Keratinocyte (primary cell): ENCODE results near the gene PLEKHA8.

Experiments used
- EZH2 ChIP-seq: IDR thresholded peaks from one replicate; pipeline ENCODE4 v1.6.1; 2012; ENCODE audit warnings: inconsistent platforms, mild to moderate bottlenecking, low read length, moderate library complexity
- TF ChIP-seq, protein P1 (sequence below), 3 experiments: IDR thresholded peaks in 1 of 3; conservative IDR thresholded peaks in 1 of 3; optimal IDR thresholded peaks in 1 of 3; 2 replicates in 2 of 3; 3 replicates in 1 of 3; pipeline versions ENCODE3 to v1.5.1; 2011; ENCODE audit warnings: low read length in 3 of 3, mild to moderate bottlenecking in 3 of 3, moderate library complexity in 2 of 3, control low read depth in 1 of 3, inconsistent platforms in 1 of 3; ENCODE audit not compliant: insufficient read depth in 2 of 3; ENCODE audit errors: extremely low read depth in 1 of 3

DNA sequence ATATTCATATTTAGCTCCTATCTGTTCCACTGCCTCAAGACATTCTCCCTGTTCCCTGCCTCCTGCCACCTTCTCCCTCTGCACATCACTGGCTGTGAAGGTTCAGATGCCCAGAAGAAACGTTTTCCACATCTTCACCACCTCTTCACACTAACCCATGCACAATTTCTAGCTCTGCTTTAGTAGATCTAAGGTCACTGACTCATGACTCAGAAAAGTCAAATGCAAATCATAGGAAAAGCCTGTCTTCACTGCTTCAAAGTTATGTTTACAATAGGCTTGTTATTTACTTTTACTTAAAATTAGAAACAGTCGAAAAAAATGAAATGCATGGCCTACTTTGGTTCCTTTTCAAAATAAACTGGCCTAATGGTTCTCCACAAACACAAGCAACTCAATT is 41.1 kb upstream of the PLEKHA8 start:
- TF ChIP-seq EZH2 = no peak
- TF ChIP-seq, protein P1, sequence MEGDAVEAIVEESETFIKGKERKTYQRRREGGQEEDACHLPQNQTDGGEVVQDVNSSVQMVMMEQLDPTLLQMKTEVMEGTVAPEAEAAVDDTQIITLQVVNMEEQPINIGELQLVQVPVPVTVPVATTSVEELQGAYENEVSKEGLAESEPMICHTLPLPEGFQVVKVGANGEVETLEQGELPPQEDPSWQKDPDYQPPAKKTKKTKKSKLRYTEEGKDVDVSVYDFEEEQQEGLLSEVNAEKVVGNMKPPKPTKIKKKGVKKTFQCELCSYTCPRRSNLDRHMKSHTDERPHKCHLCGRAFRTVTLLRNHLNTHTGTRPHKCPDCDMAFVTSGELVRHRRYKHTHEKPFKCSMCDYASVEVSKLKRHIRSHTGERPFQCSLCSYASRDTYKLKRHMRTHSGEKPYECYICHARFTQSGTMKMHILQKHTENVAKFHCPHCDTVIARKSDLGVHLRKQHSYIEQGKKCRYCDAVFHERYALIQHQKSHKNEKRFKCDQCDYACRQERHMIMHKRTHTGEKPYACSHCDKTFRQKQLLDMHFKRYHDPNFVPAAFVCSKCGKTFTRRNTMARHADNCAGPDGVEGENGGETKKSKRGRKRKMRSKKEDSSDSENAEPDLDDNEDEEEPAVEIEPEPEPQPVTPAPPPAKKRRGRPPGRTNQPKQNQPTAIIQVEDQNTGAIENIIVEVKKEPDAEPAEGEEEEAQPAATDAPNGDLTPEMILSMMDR (optimal IDR thresholded peaks at IDR 0.05 in 1 of 3, IDR thresholded peaks at IDR 0.05 in 1 of 3, conservative IDR thresholded peaks at IDR 0.05 in 1 of 3; ENCODE audit: extremely low read depth in 1 of 3, insufficient read depth in 2 of 3, low read length in 3 of 3) = no peak
